HG03175 (cell line): ENCODE results near the gene TTC23.

Experiments used
- ATAC-seq: cut with Tn5 transposase; IDR thresholded peaks from one replicate; pipeline ENCODE4 v1.9.1; 2021; ENCODE audit warnings: mild to moderate bottlenecking, moderate library complexity; ENCODE audit not compliant: unreplicated experiment

Gene TTC23

GRCh38 chr15:99106417-99107220, 142.8 kb downstream of the TTC23 start:
- ATAC-seq = no peak

- ATAC-seq = peak; percentile 39
Measured at GRCh38 chr15:99105514-99106341, 143.7 kb downstream of the TTC23 start.

- peak; percentile 64 for ATAC-seq
Measured at GRCh38 chr15:99104788-99105513, 144.4 kb downstream of the TTC23 start, which contains the start of gene SYNM. Gene SYNM, plus strand, starts transcription at chr15:99105080. Its CDS starts 120 bp downstream, at chr15:99105200.

- ATAC-seq = no peak
Measured at GRCh38 chr15:99103279-99103678, 146.1 kb downstream of the TTC23 start.

GRCh38 chr15:99102332-99103235, 146.8 kb downstream of the TTC23 start:
- ATAC-seq = no peak

GRCh38 chr15:99101501-99101900, 147.9 kb downstream of the TTC23 start:
- ATAC-seq = no peak

GRCh38 chr15:99100245-99101173, 148.9 kb downstream of the TTC23 start:
- no peak for ATAC-seq

- ATAC-seq = no peak
Measured at GRCh38 chr15:99099661-99100060, 149.7 kb downstream of the TTC23 start.

- no peak for ATAC-seq
Measured at GRCh38 chr15:99098991-99099390, 150.4 kb downstream of the TTC23 start.

GRCh38 chr15:99098426-99098825, 151.0 kb downstream of the TTC23 start:
- ATAC-seq = no peak

- ATAC-seq = no peak
Measured at GRCh38 chr15:99097441-99098410, 151.7 kb downstream of the TTC23 start.

GRCh38 chr15:99096894-99097426, 152.4 kb downstream of the TTC23 start:
- no peak for ATAC-seq

- no peak for ATAC-seq
Measured at GRCh38 chr15:99096173-99096893, 153.0 kb downstream of the TTC23 start.

- no peak for ATAC-seq
Measured at GRCh38 chr15:99095626-99096025, 153.8 kb downstream of the TTC23 start.

- no peak for ATAC-seq
Measured at GRCh38 chr15:99092554-99093172, 156.7 kb downstream of the TTC23 start.

GRCh38 chr15:99090938-99091337, 158.4 kb downstream of the TTC23 start:
- ATAC-seq = no peak
